ENCODE data around the gene LCN1. TPM values are rescaled to one million over a fixed set of nuclear protein-coding genes. Genes with fewer than 3 reads are reported as not detected.

Gene LCN1
- total and polyA plus RNA-seq, 2 of the 8 experiments (the other 6 are each of a cell fraction or from before 2014, with no cell fraction given) = not detected

DNA sequence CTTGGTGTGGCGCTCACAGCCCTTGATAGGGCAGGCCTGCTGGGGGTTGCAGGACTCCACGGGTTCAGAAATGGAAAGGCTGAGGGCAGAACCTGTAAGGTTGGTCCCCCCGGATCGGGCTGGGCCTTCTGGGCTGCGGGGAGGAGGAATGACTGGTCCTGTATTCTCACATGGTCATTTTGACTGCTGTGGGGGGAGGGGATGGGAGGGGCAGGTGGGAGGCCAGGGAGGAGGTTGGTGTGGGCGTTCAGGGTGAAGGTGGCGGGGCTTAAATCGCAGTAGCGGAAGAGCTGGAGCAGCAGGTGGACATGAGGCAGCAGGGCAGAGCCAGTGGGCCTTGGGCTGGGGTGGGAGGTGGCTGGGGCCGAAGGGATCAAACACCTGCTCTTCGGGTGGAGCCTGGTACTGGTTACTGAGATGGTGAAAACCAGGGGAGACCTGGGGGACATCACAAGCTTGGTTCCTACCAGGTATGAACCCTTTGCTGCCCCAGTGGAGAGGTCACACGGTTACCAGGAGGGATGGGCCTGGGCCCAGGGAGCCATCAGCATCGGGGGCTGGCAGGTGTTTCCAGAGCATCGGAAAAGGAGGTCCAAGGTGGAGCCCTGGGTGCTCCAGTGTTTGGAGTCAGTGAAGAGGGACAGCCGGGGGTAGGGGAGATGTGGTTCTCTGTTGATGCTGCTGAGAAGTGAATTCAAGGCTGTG is 18.9 kb upstream of the LCN1 start (continued):
- TF ChIP-seq MAFK (IDR thresholded peaks at IDR 0.05; ENCODE audit: low read depth, low read length) (no peak), RBBP5 (IDR thresholded peaks at IDR 0.05; ENCODE audit: borderline replicate concordance, low read depth, low read length) (no peak), MAX (IDR thresholded peaks at IDR 0.05) (no peak), HDAC2 (IDR thresholded peaks at IDR 0.05; ENCODE audit: borderline replicate concordance in 1 of 2, low read depth in 2 of 2, low read length in 2 of 2) (no peak)

Measured in H1 (cell line).